Measurements from ENCODE around the gene HSPB2.

DNA sequence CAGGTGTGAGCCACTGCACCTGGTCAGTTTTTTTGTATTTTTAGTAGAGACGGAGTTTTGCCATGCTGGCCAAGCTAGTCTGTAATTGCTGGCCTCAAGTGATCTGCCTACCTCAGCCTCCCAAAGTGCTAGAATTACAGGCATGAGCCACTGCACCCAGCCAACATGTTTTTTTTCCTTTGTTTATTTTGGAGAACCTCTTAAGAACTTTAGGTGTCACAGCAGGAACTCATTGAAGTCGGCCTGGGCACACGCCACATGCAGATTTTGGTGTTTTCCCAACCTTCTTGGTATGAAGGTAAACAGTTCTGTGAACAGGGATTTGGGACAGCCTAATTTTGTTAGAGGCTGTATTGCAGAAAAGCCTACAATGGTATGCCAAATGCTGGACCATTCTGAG is 34.0 kb downstream of the HSPB2 start:
- TF ChIP-seq POLR2A (IDR thresholded peaks at IDR 0.05) = no peak
- TF ChIP-seq, protein P1, sequence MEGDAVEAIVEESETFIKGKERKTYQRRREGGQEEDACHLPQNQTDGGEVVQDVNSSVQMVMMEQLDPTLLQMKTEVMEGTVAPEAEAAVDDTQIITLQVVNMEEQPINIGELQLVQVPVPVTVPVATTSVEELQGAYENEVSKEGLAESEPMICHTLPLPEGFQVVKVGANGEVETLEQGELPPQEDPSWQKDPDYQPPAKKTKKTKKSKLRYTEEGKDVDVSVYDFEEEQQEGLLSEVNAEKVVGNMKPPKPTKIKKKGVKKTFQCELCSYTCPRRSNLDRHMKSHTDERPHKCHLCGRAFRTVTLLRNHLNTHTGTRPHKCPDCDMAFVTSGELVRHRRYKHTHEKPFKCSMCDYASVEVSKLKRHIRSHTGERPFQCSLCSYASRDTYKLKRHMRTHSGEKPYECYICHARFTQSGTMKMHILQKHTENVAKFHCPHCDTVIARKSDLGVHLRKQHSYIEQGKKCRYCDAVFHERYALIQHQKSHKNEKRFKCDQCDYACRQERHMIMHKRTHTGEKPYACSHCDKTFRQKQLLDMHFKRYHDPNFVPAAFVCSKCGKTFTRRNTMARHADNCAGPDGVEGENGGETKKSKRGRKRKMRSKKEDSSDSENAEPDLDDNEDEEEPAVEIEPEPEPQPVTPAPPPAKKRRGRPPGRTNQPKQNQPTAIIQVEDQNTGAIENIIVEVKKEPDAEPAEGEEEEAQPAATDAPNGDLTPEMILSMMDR (IDR thresholded peaks at IDR 0.05) = no peak

Data from tibial nerve (tissue), 3 donors.